HEK293 (cell line): ENCODE data around the gene AKAP8.

Experiments
- GLI4 ChIP-seq: fragments of 450-650 bp; formaldehyde crosslinking; IDR thresholded peaks from 2 replicates; pipeline ENCODE4 v1.5.1; 2016; ENCODE audit warnings: missing biosample characterization, missing genetic modification characterization
- KLF10 ChIP-seq: fragments of 450-650 bp; IDR thresholded peaks from 2 replicates; pipeline ENCODE4 v1.5.1; 2018; ENCODE audit warnings: missing biosample characterization, mild to moderate bottlenecking, missing genetic modification characterization
- MZF1 ChIP-seq: fragments of 450-650 bp; formaldehyde crosslinking; IDR thresholded peaks from 2 replicates; pipeline ENCODE4 v1.5.1; 2017; ENCODE audit warnings: missing biosample characterization, missing genetic modification characterization, borderline replicate concordance
- SP2 ChIP-seq: fragments of 450-650 bp; formaldehyde crosslinking; IDR thresholded peaks from 2 replicates; pipeline ENCODE4 v1.5.1; 2016; ENCODE audit warnings: missing biosample characterization, missing genetic modification characterization
- YY1 ChIP-seq: fragments of 450-650 bp; formaldehyde crosslinking; IDR thresholded peaks from 2 replicates; pipeline ENCODE4 v1.5.1; 2018; ENCODE audit warnings: missing biosample characterization, missing genetic modification characterization
- ZNF174 ChIP-seq: fragments of 450-650 bp; formaldehyde crosslinking; IDR thresholded peaks from 2 replicates; pipeline ENCODE4 v1.5.0; 2017; ENCODE audit warnings: missing biosample characterization, mild to moderate bottlenecking, missing genetic modification characterization
- ZNF670 ChIP-seq: fragments of 450-650 bp; formaldehyde crosslinking; IDR thresholded peaks from 2 replicates; pipeline ENCODE4 v1.5.1; 2016; ENCODE audit warnings: missing biosample characterization, missing genetic modification characterization, low read depth
- ZNF777 ChIP-seq: fragments of 450-650 bp; formaldehyde crosslinking; IDR thresholded peaks from 2 replicates; pipeline ENCODE4 v1.5.1; 2017; ENCODE audit warnings: missing biosample characterization, missing genetic modification characterization, borderline replicate concordance
- ZSCAN16 ChIP-seq: fragments of 450-650 bp; formaldehyde crosslinking; IDR thresholded peaks from 2 replicates; pipeline ENCODE4 v1.5.1; 2016; ENCODE audit warnings: missing biosample characterization, missing genetic modification characterization
- TF ChIP-seq, protein P1 (sequence below): fragments of 450-650 bp; formaldehyde crosslinking; IDR thresholded peaks from 2 replicates; pipeline ENCODE4 v1.5.1; 2016; ENCODE audit warnings: missing biosample characterization, missing genetic modification characterization
- TF ChIP-seq, protein P2 (sequence below): fragments of 450-650 bp; formaldehyde crosslinking; IDR thresholded peaks from 2 replicates; pipeline ENCODE4 v1.5.1; 2016; ENCODE audit warnings: missing biosample characterization, missing genetic modification characterization
- TF ChIP-seq, protein P3 (sequence below): fragments of 450-650 bp; IDR thresholded peaks from 2 replicates; pipeline ENCODE4 v1.5.1; 2018; ENCODE audit warnings: missing biosample characterization, missing genetic modification characterization
- TF ChIP-seq, protein P4 (sequence below): fragments of 450-650 bp; formaldehyde crosslinking; IDR thresholded peaks from 2 replicates; pipeline ENCODE4 v1.5.1; 2016; ENCODE audit warnings: missing biosample characterization, missing genetic modification characterization, low read depth

DNA sequence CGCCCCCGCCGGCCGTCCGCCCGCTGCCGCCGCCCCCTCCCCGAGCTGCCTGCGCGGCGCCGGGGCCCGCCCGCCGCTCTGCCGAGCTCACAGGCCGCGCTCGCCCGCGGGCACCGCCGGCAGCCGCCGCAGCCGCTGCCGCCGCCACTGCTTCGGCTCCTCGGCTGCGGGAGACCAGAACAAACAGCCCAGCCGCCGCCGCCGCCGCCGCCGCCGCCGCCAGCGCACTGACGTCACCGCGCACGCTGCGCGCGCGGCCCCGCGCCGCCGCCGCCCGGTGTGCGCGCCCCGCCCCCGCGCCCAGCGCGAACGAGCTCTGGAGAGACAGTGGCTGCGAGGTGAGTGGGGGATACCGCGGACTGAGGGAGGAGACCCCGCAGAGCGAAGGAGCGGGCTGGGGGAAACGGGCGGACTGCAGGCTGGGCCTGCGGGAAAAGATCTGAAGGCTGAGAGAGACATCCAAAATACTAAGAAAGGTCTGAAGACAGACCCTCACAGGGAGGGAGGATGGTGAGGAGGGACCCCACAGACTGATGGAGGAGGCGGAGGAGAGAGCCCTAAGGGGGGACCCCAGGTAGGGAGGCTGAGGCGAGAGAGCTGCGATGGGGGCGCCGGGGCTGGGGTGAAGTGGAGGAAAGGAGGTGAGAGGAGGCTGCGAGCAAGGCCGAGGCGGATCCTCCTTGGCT lies 47.1 kb downstream of the AKAP8 start, which contains the start of gene BRD4:
- TF ChIP-seq, protein P1, sequence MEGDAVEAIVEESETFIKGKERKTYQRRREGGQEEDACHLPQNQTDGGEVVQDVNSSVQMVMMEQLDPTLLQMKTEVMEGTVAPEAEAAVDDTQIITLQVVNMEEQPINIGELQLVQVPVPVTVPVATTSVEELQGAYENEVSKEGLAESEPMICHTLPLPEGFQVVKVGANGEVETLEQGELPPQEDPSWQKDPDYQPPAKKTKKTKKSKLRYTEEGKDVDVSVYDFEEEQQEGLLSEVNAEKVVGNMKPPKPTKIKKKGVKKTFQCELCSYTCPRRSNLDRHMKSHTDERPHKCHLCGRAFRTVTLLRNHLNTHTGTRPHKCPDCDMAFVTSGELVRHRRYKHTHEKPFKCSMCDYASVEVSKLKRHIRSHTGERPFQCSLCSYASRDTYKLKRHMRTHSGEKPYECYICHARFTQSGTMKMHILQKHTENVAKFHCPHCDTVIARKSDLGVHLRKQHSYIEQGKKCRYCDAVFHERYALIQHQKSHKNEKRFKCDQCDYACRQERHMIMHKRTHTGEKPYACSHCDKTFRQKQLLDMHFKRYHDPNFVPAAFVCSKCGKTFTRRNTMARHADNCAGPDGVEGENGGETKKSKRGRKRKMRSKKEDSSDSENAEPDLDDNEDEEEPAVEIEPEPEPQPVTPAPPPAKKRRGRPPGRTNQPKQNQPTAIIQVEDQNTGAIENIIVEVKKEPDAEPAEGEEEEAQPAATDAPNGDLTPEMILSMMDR (tag by site-specific recombination), result no peak
- TF ChIP-seq, protein P2, sequence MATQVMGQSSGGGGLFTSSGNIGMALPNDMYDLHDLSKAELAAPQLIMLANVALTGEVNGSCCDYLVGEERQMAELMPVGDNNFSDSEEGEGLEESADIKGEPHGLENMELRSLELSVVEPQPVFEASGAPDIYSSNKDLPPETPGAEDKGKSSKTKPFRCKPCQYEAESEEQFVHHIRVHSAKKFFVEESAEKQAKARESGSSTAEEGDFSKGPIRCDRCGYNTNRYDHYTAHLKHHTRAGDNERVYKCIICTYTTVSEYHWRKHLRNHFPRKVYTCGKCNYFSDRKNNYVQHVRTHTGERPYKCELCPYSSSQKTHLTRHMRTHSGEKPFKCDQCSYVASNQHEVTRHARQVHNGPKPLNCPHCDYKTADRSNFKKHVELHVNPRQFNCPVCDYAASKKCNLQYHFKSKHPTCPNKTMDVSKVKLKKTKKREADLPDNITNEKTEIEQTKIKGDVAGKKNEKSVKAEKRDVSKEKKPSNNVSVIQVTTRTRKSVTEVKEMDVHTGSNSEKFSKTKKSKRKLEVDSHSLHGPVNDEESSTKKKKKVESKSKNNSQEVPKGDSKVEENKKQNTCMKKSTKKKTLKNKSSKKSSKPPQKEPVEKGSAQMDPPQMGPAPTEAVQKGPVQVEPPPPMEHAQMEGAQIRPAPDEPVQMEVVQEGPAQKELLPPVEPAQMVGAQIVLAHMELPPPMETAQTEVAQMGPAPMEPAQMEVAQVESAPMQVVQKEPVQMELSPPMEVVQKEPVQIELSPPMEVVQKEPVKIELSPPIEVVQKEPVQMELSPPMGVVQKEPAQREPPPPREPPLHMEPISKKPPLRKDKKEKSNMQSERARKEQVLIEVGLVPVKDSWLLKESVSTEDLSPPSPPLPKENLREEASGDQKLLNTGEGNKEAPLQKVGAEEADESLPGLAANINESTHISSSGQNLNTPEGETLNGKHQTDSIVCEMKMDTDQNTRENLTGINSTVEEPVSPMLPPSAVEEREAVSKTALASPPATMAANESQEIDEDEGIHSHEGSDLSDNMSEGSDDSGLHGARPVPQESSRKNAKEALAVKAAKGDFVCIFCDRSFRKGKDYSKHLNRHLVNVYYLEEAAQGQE (tag by site-specific recombination), result no peak
- TF ChIP-seq GLI4 (no peak), ZNF670 (tag by site-specific recombination) (no peak), ZSCAN16 (no peak), ZNF777 (tag by site-specific recombination) (no peak), KLF10 (tag by site-specific recombination) (no peak), SP2 (no peak), ZNF174 (tag by site-specific recombination) (no peak), MZF1 (tag by site-specific recombination) (no peak), YY1 (tag by site-specific recombination) (no peak)
- TF ChIP-seq, protein P3, sequence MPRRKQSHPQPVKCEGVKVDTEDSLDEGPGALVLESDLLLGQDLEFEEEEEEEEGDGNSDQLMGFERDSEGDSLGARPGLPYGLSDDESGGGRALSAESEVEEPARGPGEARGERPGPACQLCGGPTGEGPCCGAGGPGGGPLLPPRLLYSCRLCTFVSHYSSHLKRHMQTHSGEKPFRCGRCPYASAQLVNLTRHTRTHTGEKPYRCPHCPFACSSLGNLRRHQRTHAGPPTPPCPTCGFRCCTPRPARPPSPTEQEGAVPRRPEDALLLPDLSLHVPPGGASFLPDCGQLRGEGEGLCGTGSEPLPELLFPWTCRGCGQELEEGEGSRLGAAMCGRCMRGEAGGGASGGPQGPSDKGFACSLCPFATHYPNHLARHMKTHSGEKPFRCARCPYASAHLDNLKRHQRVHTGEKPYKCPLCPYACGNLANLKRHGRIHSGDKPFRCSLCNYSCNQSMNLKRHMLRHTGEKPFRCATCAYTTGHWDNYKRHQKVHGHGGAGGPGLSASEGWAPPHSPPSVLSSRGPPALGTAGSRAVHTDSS (tag by site-specific recombination), result 0 out of 2 replicates have a peak, but pooled peaks have one; percentile 8
- TF ChIP-seq, protein P4, sequence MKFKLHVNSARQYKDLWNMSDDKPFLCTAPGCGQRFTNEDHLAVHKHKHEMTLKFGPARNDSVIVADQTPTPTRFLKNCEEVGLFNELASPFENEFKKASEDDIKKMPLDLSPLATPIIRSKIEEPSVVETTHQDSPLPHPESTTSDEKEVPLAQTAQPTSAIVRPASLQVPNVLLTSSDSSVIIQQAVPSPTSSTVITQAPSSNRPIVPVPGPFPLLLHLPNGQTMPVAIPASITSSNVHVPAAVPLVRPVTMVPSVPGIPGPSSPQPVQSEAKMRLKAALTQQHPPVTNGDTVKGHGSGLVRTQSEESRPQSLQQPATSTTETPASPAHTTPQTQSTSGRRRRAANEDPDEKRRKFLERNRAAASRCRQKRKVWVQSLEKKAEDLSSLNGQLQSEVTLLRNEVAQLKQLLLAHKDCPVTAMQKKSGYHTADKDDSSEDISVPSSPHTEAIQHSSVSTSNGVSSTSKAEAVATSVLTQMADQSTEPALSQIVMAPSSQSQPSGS, result no peak
